ENCODE results near the gene RAD54L.
"Not testable (repeated sequence)": the region's sequence is repeated elsewhere in the genome, so short reads cannot be mapped to it uniquely, and the experiment has no call there.

GRCh38 chr1:46322191-46322590, 74.6 kb downstream of the RAD54L start:
- not testable (repeated sequence) for TF ChIP-seq POLR2A, CTCF (IDR thresholded peaks at IDR 0.05)

Data from vagina (tissue), 2 donors.